ENCODE data around the gene CACNA1C.

Gene CACNA1C

DNA sequence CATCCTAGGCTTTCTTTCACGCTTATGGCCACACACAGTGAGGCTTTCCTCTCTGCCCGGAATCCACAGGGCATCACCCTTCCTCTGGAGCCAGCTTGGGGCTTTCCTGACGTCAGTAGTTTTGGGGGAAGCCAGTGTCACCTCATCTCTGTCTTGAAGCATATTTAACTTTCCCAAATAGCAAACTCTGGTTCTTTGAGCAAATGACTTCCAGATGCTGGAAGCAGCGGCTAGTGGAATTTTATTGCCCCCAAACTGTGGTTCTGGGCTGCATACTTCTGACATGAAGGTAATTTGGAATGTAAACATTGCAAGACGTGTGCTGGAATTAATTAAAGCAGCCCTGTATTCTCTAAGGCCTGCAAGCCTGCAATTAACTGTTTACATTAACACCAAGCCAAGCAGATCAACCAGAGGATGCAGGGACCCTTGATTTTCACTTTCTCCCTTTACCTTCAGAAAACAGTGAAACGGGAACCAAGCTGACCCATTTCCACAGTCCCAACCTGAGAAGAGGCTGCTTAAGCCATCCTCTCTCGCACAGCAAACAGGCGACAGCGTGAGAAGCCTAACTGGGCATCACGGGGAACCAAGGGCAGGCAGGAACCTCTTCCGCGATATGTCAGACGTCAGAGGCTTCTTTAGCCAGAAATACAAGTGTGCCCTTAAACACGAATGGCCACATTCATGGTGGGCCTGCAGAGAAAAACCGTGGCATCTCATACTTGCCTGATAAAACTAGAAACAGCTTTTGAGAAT, 258.4 kb downstream of the CACNA1C start:
- no peak overlapping the region for H3K27ac ChIP-seq (ENCODE audit: low read length)
- no peak for TF ChIP-seq EZH2 (IDR thresholded peaks at IDR 0.05; ENCODE audit: borderline replicate concordance, low read depth, low read length, severe bottlenecking)
- TF ChIP-seq, protein P1, sequence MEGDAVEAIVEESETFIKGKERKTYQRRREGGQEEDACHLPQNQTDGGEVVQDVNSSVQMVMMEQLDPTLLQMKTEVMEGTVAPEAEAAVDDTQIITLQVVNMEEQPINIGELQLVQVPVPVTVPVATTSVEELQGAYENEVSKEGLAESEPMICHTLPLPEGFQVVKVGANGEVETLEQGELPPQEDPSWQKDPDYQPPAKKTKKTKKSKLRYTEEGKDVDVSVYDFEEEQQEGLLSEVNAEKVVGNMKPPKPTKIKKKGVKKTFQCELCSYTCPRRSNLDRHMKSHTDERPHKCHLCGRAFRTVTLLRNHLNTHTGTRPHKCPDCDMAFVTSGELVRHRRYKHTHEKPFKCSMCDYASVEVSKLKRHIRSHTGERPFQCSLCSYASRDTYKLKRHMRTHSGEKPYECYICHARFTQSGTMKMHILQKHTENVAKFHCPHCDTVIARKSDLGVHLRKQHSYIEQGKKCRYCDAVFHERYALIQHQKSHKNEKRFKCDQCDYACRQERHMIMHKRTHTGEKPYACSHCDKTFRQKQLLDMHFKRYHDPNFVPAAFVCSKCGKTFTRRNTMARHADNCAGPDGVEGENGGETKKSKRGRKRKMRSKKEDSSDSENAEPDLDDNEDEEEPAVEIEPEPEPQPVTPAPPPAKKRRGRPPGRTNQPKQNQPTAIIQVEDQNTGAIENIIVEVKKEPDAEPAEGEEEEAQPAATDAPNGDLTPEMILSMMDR (IDR thresholded peaks at IDR 0.05; ENCODE audit: borderline replicate concordance, extremely low read depth, low read length, poor library complexity, severe bottlenecking): no peak
- peaks cover 2% of the 10 kb centered on the region; the same call in 1 of the 2 replicates for H3K4me1 ChIP-seq (ENCODE audit: insufficient read depth, low read length)
- no peak overlapping the region for H2AFZ ChIP-seq (ENCODE audit: low read depth, low read length)
- no peaks in the 10 kb centered on the region; the same call in 1 of the 2 replicates for H4K20me1 ChIP-seq (ENCODE audit: insufficient read depth, low read length)
- no peak for DNase-seq
- no peaks in the 10 kb centered on the region for H3K36me3 ChIP-seq (ENCODE audit: insufficient read depth, low read length)
- H3K9me3 ChIP-seq (ENCODE audit: insufficient read depth, low read length, severe bottlenecking): no peaks in the 10 kb centered on the region
- H3K4me3 ChIP-seq (ENCODE audit: low read depth in 1 of 2, low read length in 2 of 2): no peak overlapping the region
- no peak overlapping the region for H3K4me2 ChIP-seq (ENCODE audit: insufficient read depth, low read length)
- no peak overlapping the region for H3K9ac ChIP-seq (ENCODE audit: low read depth, low read length)
- no peak for ATAC-seq (ENCODE audit: insufficient read depth, low read depth)
- H3K27me3 ChIP-seq (ENCODE audit: insufficient read depth, low read length, poor library complexity): no peaks in the 10 kb centered on the region
- H3K79me2 ChIP-seq (ENCODE audit: insufficient read depth, low read length): no peaks in the 10 kb centered on the region

DNA sequence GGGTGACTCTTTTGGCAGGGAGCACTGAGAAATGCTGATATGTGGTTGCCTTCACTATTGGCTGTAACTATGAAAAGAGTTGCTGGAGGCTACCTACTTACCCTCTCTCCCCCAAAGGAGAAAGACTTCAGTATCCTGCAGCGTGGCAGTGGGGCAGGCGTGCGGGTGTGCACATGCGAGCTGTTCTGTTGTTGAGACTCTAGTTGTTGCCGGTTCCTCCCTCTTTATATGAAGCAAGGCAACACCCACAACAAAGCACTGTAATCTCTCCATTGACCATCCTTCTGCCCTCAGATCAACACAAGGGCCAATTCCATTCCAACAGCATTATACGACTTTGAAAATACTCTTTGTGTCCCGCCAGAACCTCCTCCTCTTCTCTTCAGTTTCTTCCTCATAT, 259.4 kb downstream of the CACNA1C start:
- Histone ChIP-seq H3K9me3 (ENCODE audit: insufficient read depth, low read length, severe bottlenecking) (no peaks in the 10 kb centered on the region), H3K27me3 (ENCODE audit: insufficient read depth, low read length, poor library complexity) (no peaks in the 10 kb centered on the region), H3K4me3 (ENCODE audit: low read depth in 1 of 2, low read length in 2 of 2) (no peak overlapping the region), H3K9ac (ENCODE audit: low read depth, low read length) (no peak overlapping the region), H4K20me1 (ENCODE audit: insufficient read depth, low read length) (no peaks in the 10 kb centered on the region; the same call in 1 of the 2 replicates), H3K4me1 (ENCODE audit: insufficient read depth, low read length) (no peaks in the 10 kb centered on the region), H3K27ac (ENCODE audit: low read length) (no peak overlapping the region), H3K36me3 (ENCODE audit: insufficient read depth, low read length) (no peaks in the 10 kb centered on the region), H2AFZ (ENCODE audit: low read depth, low read length) (no peak overlapping the region), H3K4me2 (ENCODE audit: insufficient read depth, low read length) (no peak overlapping the region), H3K79me2 (ENCODE audit: insufficient read depth, low read length) (no peaks in the 10 kb centered on the region)
- DNase-seq (no peak), ATAC-seq (ENCODE audit: insufficient read depth, low read depth) (no peak)
- no peak for TF ChIP-seq EZH2 (IDR thresholded peaks at IDR 0.05; ENCODE audit: borderline replicate concordance, low read depth, low read length, severe bottlenecking)

DNA sequence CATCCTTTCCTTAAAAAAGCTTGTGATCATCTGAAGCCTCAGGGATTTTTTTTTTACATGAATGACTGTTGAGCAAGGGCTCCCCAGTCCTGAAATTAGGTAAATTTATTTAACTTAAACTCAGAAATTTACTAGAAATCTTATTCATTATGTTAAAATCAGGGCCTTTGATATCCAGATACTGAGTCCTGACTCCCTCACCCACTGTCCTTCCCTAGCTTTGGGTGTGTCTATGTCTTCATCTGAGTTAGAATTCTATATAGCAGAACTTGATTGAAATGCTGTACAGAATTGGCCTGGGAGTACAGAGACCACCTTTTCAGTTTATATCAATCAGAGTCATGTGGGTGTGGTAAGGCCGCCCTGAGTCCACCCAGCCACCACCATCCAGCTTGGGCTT, 260.0 kb downstream of the CACNA1C start:
- Histone ChIP-seq H3K36me3 (ENCODE audit: insufficient read depth, low read length) (no peaks in the 10 kb centered on the region), H4K20me1 (ENCODE audit: insufficient read depth, low read length) (no peaks in the 10 kb centered on the region; the same call in 1 of the 2 replicates), H3K4me3 (ENCODE audit: low read depth in 1 of 2, low read length in 2 of 2) (no peak overlapping the region), H3K9me3 (ENCODE audit: insufficient read depth, low read length, severe bottlenecking) (no peaks in the 10 kb centered on the region), H3K27ac (ENCODE audit: low read length) (no peak overlapping the region), H3K4me1 (ENCODE audit: insufficient read depth, low read length) (no peaks in the 10 kb centered on the region), H3K9ac (ENCODE audit: low read depth, low read length) (no peak overlapping the region), H2AFZ (ENCODE audit: low read depth, low read length) (no peak overlapping the region), H3K4me2 (ENCODE audit: insufficient read depth, low read length) (no peak overlapping the region), H3K79me2 (ENCODE audit: insufficient read depth, low read length) (no peaks in the 10 kb centered on the region), H3K27me3 (ENCODE audit: insufficient read depth, low read length, poor library complexity) (no peaks in the 10 kb centered on the region)
- DNase-seq: no peak
- TF ChIP-seq, protein P1 (IDR thresholded peaks at IDR 0.05; ENCODE audit: borderline replicate concordance, extremely low read depth, low read length, poor library complexity, severe bottlenecking): no peak
- TF ChIP-seq EZH2 (IDR thresholded peaks at IDR 0.05; ENCODE audit: borderline replicate concordance, low read depth, low read length, severe bottlenecking): no peak
- ATAC-seq (ENCODE audit: insufficient read depth, low read depth): no peak

DNA sequence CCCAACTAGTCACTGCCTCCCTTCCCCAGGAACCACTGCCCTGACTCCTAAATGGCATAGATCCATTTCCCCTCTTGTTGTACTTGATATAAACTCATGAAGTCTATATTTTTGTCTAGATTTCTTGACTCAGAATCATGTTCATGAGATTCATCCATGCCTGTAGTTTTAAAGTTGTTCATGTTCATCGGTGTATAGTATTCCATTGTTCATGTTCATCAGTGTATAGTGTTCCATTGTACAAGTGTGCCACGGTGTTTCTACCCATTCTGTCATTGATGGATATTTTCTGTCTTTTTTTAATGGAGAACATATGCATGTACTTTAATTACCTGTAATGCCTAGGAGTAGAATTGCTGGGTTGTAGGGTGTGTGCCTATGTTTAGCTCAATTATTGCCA, 261.7 kb downstream of the CACNA1C start:
- H3K4me1 ChIP-seq (ENCODE audit: insufficient read depth, low read length): no peaks in the 10 kb centered on the region
- H3K9ac ChIP-seq (ENCODE audit: low read depth, low read length): no peak overlapping the region
- no peaks in the 10 kb centered on the region for H3K79me2 ChIP-seq (ENCODE audit: insufficient read depth, low read length)
- H3K27ac ChIP-seq (ENCODE audit: low read length): no peak overlapping the region
- no peak for ATAC-seq (ENCODE audit: insufficient read depth, low read depth)
- H3K4me2 ChIP-seq (ENCODE audit: insufficient read depth, low read length): no peak overlapping the region
- H3K4me3 ChIP-seq (ENCODE audit: low read depth in 1 of 2, low read length in 2 of 2): no peak overlapping the region
- H3K9me3 ChIP-seq (ENCODE audit: insufficient read depth, low read length, severe bottlenecking): no peaks in the 10 kb centered on the region
- H2AFZ ChIP-seq (ENCODE audit: low read depth, low read length): no peak overlapping the region
- no peaks in the 10 kb centered on the region for H3K36me3 ChIP-seq (ENCODE audit: insufficient read depth, low read length)
- no peak for DNase-seq
- H4K20me1 ChIP-seq (ENCODE audit: insufficient read depth, low read length): no peaks in the 10 kb centered on the region; the same call in none of the 2 replicates
- no peaks in the 10 kb centered on the region for H3K27me3 ChIP-seq (ENCODE audit: insufficient read depth, low read length, poor library complexity)
- TF ChIP-seq EZH2 (IDR thresholded peaks at IDR 0.05; ENCODE audit: borderline replicate concordance, low read depth, low read length, severe bottlenecking): no peak
- TF ChIP-seq, protein P1 (IDR thresholded peaks at IDR 0.05; ENCODE audit: borderline replicate concordance, extremely low read depth, low read length, poor library complexity, severe bottlenecking): no peak

Data from DND-41 (cell line).